ENCODE measurements around the gene SLC19A1.
A peak's percentile ranks its signal among the peaks of the same experiment; 100 is the strongest.

Gene SLC19A1

GRCh38 chr21:45542242-45542666, at the start of gene SLC19A1:
SLC19A1 (minus strand) TSS chr21:45542440; CDS start chr21:45537959, 4,481 bp downstream.
- DNase-seq (ENCODE audit: low spot score) = peak; percentile 60

- no peak for DNase-seq (ENCODE audit: low spot score)
These were observed 49.5 kb upstream of the SLC19A1 start for GRCh38 chr21:45591619-45592207.

- DNase-seq (ENCODE audit: low spot score) = no peak
These were observed 48.7 kb upstream of the SLC19A1 start for GRCh38 chr21:45590726-45591618.

DNA sequence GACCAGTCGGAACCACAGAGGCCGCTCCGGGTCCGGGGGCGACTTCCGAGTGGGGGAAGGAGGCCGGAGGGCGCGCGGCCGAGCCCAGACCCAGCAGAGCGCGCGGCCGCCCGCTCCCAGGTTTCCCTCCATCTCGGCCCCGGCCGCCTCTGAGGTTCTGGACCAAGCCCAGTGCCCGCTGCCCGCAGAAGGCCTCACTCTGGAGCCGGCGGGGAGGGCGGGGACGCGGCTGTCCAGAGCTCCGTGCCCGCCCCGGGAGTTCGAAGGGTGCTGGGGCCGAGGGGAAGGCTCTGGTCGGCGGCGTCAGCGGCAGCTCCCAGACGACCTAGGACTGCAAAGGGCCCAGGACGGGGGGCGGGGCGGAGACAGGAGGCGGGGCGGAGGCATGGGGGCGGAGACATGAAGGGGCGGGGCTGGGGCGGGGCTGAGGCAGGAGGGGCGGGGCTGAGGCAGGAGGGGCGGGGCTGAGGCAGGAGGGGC, 48.0 kb upstream of the SLC19A1 start:
- DNase-seq (ENCODE audit: low spot score) = no peak

DNA sequence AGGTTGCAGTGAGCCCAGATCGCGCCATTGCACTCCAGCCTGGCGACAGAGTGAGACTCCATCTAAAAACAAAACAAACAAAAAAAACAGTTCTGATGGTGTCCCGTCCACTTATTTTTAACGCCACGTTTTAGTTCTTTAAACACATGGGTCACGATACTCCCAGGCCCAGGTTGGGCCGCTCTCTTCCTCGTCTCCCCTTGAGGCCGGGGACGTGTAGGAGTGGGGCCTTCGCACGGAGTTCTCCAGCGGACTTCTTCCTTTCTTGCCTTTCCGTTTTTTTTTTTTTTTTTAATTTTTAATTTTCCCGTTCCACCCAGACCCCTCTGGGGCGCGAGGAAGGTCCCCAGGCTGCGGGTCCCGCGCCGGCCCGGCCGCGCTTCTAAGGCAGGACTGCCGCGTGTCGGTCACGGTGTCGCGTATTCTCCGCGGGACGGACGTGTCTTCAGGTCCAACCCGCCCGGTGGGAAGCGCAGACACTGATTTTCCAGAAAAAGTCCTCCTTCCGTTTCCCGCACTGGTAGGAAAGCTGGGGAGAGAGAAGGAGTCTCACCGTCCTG, 47.5 kb upstream of the SLC19A1 start:
- DNase-seq (ENCODE audit: low spot score) = no peak

DNA sequence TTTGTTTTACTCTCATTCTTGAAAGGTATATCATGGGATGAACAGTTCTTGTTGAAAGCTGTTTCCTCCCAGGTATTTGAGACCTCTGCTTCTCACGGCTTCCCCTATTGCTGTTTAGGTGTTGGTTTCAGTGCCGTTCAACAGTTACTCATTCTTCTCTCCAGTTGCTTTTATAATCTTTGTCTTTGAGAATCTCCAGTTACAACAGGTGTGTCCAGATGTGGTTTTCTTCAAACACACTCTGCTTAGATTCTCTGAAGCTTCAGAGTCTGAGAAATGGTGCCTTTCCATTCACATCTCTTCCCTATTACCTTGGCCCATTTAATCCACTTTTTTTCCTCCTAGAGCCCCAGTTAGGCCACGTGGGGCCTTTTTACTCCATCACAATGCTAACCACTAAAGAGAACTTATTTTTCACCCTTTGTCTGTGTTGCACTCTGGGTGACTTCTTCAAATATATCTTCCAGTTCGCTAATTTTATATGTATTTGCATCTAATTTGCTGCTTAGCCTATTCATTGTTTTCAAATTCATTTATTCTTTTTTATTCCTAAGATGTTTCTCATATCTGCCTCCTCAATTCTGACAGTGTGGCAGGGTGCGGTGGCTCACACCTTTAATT, 46.7 kb upstream of the SLC19A1 start:
- DNase-seq (ENCODE audit: low spot score) = no peak

DNA sequence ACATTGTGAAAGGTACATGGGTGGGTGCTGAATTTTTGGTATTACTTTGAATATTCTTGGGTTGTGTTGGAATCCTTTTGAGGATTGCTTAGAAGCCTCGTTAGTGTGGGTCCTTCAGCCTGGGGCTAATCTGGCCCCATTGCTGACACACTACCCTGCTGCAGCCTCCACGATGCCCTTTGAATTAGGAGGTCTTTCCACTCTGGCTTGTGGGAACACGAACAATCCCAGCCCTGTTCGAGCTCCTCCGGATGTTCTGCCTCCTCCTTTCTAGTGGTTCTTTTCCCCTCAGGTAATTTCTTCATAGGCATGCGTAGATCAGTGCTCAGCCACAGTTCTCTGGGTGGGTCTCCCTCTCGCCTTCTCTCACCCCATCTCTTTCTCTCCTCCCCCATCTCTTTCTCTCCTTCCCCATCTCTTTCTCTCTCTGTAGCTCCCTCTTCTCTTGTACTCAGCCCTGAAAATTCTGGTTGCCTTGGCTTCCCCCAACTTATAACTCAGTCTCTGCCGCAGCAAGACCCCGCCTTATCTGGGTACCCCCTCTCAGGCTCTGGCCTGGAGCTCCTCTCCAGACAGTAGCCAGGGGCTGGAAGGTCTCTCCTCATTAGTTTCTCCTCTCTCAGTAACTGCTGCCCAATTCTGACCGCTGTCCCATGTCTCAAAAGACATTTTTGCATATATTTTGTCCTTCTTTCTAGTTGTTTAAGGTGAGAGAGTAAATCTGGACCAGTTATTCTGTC, 46.0 kb upstream of the SLC19A1 start:
- no peak for DNase-seq (ENCODE audit: low spot score)

- no peak for DNase-seq (ENCODE audit: low spot score)
These were observed 44.1 kb upstream of the SLC19A1 start for GRCh38 chr21:45586289-45586858.

GRCh38 chr21:45584786-45585185, 42.5 kb upstream of the SLC19A1 start:
- no peak for DNase-seq (ENCODE audit: low spot score)

DNA sequence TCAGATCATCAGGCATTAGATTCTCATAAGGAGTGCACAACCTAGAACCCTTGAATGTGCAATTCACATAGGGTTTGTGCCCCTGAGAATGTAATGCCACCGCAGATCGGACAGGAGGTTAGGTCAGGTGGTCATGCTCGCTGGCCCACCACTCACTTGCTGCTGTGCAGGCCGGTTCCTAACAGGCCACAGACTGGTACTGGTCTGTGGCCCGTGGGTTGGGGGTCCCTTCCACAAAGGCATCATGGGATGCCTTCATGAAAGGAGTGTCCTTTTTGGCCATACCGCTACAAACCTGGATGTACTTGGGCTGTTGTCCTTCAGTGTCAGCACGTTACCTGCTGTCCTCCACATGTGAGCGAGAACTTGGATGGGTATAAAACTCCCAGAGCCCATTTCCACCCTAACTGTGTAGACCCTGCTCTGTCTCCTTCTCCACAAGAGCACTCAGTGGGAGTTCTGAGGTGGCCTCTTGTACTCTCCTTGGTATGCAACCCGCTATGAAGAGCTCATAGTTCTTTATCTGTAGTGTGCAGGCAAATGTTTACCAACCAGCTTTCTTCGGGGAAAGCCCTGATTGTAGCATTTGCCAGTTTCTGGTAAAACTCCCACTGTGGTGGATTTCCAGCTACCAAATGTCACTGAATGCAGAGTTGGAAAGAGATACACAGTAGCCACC, 41.7 kb upstream of the SLC19A1 start:
- DNase-seq (ENCODE audit: low spot score) = no peak

DNA sequence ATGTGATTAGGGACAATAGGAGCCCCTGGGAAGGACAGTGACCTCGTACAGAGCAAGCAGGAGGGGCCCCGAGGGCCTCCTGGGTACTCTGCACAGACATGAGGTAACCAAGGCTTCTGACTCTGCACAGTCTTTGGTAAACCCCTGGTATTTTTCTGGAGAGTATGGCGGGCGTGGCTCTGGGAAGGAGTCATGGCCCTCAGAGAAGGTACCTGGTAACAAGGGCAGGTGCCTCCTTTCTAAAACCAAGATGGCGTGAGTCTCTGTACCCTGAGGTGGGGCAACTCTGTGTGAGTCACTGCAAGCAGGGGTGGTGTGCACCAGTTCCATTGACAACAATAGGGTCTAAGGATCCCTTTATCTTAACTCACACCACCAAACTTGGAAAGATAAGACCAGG, 39.9 kb upstream of the SLC19A1 start:
- no peak for DNase-seq (ENCODE audit: low spot score)

- DNase-seq (ENCODE audit: low spot score) = no peak
These were observed 39.1 kb upstream of the SLC19A1 start for GRCh38 chr21:45581322-45581712.

- no peak for DNase-seq (ENCODE audit: low spot score)
These were observed 38.5 kb upstream of the SLC19A1 start for GRCh38 chr21:45580576-45581321.

GRCh38 chr21:45580181-45580575, 37.9 kb upstream of the SLC19A1 start:
- DNase-seq (ENCODE audit: low spot score) = no peak

GRCh38 chr21:45579383-45580180, 37.3 kb upstream of the SLC19A1 start:
- no peak for DNase-seq (ENCODE audit: low spot score)

GRCh38 chr21:45578811-45579381, 36.7 kb upstream of the SLC19A1 start:
- no peak for DNase-seq (ENCODE audit: low spot score)

DNA sequence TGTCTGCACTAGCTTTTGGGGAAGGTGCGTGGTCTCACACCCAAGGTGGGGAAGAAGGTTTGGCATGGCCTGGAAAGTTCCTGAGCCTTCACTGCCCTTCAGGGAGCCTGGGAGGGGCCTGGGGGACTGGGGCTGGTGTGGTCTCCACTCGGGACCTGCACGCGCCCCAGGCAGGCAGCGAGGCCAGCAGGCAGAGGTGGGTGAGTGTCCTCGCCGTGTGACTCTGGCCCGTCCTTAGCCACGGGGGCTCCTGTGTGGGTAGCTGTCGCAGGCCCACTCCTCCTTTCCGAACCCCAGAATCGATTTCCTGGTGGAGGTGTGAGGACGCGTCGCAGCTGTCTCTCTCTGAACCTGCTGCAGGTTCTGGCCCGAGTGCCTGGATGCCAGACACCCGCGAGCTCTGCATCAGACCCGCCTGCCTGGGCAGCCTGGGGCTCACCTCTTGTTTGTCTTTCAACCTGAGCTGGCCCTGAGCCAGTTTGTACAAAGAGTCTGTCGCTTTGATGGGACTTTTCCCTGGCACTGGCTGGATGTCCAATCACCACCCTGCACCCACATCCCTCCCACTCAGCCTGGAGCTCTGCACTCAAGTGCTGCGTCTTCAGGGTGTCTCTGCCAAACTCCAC, 36.0 kb upstream of the SLC19A1 start:
- DNase-seq (ENCODE audit: low spot score) = no peak

GRCh38 chr21:45577801-45578175, 35.5 kb upstream of the SLC19A1 start:
- DNase-seq (ENCODE audit: low spot score) = no peak
